AG04450 (cell line): ENCODE measurements around the gene BMPR1B. TPM values are rescaled to one million over a fixed set of nuclear protein-coding genes. Genes with fewer than 3 reads are reported as not detected.

Experiments
- CTCF ChIA-PET: fragments of 300-600, 350-600 bp; formaldehyde crosslinking; extraction: SDS; loops from one replicate; lab custom pipeline; 2022; ENCODE audit warnings: antibody characterized with exemption, inconsistent platforms; lab: Charles Lee
- POLR2A ChIA-PET: fragments of 350-600 bp; formaldehyde crosslinking; extraction: SDS; loops from one replicate; lab custom pipeline; 2021; ENCODE audit warnings: antibody characterized with exemption, inconsistent platforms; lab: Yijun Ruan, JAX
- DNase-seq: peaks from one replicate; pipeline ENCODE4 v3.0.0-alpha.2; 2011; ENCODE audit warnings: low read depth, low spot score
- H3K27ac ChIP-seq: one replicate; pipeline ENCODE4 v1.5.1; 2012; ENCODE audit warnings: low read depth, low read length, control low read depth
- H3K27me3 ChIP-seq: one replicate; pipeline ENCODE4 v1.6.0; 2012; ENCODE audit warnings: low read length; ENCODE audit not compliant: control insufficient read depth, insufficient read depth
- H3K4me3 ChIP-seq: 2 replicates; pipeline ENCODE4 v1.5.1; 2011; ENCODE audit warnings: mild to moderate bottlenecking, low read depth, low read length, control low read depth
- H3K9me3 ChIP-seq: 2 replicates; pipeline ENCODE4 v1.5.1; 2012; ENCODE audit warnings: low read length; ENCODE audit not compliant: control insufficient read depth, insufficient read depth
- polyA plus RNA-seq: library from polyadenylated mRNA; depleted of rRNA; stranded (reverse); fragments of >200 nt; gene quantifications from 2 replicates; pipeline ENCODE4 v1.2.3, GENCODE V29; 2011
- TF ChIP-seq, protein P1 (sequence below): IDR thresholded peaks from 2 replicates; pipeline ENCODE4 v1.5.1; 2011; ENCODE audit warnings: low read depth, low read length, control low read depth, inconsistent platforms

BMPR1B gene
- polyA plus RNA-seq, 1 experiment, result 0.42 TPM

DNA sequence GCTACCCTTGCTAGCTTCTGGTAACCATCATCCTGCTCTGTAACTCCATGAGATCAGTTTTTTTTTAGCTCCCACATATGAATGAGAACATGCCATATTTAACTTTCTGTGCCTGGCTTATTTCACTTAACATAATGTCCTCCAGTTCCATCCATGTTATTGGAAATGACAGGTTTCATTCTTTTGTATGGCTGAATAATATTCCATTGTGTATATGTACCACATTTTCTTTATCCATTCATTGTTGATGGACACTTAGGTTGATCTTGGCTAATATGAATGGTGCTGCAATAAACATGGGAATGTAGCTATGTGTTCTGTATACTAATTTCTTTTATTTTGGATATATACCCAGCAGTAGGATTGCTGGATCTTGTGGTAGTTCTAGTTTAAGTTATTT is 204.7 kb downstream of the BMPR1B start:
- ChIA-PET CTCF (no interaction called here), POLR2A (no interaction called here)
- DNase-seq, result no peak

DNA sequence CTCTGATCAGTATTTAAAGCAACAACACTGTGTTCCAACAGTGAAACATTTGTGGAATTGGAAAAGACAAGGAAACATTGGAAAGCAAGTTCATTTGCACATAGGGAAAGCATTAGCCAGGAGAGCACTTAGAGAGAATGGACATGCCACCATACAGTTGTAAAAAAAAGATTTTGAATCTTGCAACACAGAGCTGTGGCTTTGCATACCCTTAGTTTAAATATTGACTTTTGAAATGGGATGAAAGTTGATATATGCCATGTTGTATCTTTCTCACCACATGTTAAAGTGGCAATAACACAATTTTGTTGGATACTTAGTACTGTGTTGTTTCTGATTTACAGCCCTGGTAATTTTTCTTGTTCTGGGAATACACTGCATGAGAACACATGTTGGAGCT is 208.1 kb downstream of the BMPR1B start:
- CTCF ChIA-PET, result no interaction called here

More for the DNA sequence above, 204.7 kb downstream of the BMPR1B start:
- TF ChIP-seq, protein P1, sequence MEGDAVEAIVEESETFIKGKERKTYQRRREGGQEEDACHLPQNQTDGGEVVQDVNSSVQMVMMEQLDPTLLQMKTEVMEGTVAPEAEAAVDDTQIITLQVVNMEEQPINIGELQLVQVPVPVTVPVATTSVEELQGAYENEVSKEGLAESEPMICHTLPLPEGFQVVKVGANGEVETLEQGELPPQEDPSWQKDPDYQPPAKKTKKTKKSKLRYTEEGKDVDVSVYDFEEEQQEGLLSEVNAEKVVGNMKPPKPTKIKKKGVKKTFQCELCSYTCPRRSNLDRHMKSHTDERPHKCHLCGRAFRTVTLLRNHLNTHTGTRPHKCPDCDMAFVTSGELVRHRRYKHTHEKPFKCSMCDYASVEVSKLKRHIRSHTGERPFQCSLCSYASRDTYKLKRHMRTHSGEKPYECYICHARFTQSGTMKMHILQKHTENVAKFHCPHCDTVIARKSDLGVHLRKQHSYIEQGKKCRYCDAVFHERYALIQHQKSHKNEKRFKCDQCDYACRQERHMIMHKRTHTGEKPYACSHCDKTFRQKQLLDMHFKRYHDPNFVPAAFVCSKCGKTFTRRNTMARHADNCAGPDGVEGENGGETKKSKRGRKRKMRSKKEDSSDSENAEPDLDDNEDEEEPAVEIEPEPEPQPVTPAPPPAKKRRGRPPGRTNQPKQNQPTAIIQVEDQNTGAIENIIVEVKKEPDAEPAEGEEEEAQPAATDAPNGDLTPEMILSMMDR, result no peak
- Histone ChIP-seq H3K4me3 (no peak overlapping the region), H3K9me3 (no peaks in the 10 kb centered on the region), H3K27ac (no peak overlapping the region), H3K27me3 (no peaks in the 10 kb centered on the region)

DNA sequence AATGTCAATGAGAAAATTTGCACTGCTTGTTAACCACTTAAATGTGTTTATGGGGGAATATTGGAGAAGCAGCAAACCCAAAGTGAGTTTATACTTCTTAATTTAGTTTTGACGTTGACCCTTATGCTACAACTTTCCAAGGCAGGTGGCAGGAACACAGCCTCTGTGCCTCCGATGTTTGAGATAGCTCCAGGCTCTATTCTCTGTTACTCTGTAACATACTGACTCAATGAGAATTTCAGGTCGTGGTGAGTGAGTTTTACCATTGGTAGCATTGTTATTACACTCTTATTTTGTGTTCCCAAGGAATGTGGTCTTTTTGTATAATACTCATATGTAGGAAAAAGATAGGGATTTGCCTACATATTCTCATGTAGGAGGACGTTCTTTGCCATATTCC is 210.7 kb downstream of the BMPR1B start:
- TF ChIP-seq, protein P1, result no peak
- CTCF ChIA-PET, result no interaction called here
- Histone ChIP-seq H3K9me3 (no peaks in the 10 kb centered on the region), H3K4me3 (no peak overlapping the region), H3K27me3 (no peaks in the 10 kb centered on the region), H3K27ac (no peak overlapping the region)
- no peak for DNase-seq
- POLR2A ChIA-PET, result no interaction called here

More for the DNA sequence above, 208.1 kb downstream of the BMPR1B start:
- Histone ChIP-seq H3K27ac (no peak overlapping the region), H3K9me3 (no peaks in the 10 kb centered on the region), H3K27me3 (no peaks in the 10 kb centered on the region), H3K4me3 (no peak overlapping the region)
- no peak for DNase-seq
- TF ChIP-seq, protein P1, result no peak
- POLR2A ChIA-PET, result no interaction called here

DNA sequence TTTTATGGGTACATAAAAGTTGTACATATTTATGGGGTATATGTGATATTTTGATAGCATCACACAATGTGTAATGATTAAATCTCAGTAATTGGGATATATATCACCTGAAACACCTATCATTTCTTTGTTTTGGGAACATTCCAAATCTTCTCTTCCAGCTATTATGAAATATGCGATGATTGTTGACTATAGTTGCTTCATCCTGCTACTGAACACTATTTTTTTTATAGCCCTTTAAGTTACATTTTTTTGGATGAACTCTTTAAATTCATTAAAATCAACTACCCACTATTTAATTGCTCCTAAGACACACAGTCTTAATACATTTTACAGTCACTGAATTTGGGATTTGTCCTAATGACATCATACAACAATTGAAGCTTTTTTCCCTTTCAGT is 212.9 kb downstream of the BMPR1B start:
- no peaks in the 10 kb centered on the region for H3K27me3 ChIP-seq
- CTCF ChIA-PET, result no interaction called here
- H3K27ac ChIP-seq, result no peak overlapping the region
- H3K9me3 ChIP-seq, result no peaks in the 10 kb centered on the region
- no peak for DNase-seq
- TF ChIP-seq, protein P1, result no peak
- POLR2A ChIA-PET, result no interaction called here
- no peak overlapping the region for H3K4me3 ChIP-seq

DNA sequence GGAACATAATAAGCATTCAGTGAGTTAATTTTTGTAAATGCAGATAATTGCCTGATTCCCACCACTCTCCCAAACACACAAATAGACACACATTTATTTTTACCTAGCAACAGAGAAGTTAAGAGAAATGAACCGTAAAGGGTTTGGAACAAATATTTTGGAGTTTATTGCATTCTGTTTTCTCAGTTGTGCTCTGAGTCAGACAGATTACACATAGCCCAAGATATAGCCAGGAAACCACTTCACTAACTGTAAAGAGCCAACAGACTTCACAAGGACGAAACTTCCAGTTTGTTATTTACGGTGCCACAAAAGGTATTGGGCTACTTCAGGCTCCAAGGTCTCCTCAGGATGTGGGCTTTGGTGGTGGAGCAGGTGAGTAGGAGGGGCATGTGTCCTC is 217.0 kb downstream of the BMPR1B start:
- POLR2A ChIA-PET, result no interaction called here
- DNase-seq, result no peak
- H3K4me3 ChIP-seq, result no peak overlapping the region

More for the DNA sequence above, 217.0 kb downstream of the BMPR1B start:
- H3K9me3 ChIP-seq, result no peaks in the 10 kb centered on the region
- TF ChIP-seq, protein P1, result no peak
- H3K27me3 ChIP-seq, result no peaks in the 10 kb centered on the region
- CTCF ChIA-PET, result no interaction called here
- H3K27ac ChIP-seq, result no peak overlapping the region
